ENCODE results near the gene JARID2. TPM values are rescaled to one million over a fixed set of nuclear protein-coding genes. Genes with fewer than 3 reads are reported as not detected.

JARID2 gene
- total and polyA plus RNA-seq, 4 donors = 1.4 to 12.3 (median 3.4) TPM

GRCh38 chr6:15290962-15291704 is 45.3 kb downstream of the JARID2 start:
- H3K4me3 ChIP-seq (ENCODE audit: low read depth in 1 of 3, low read length in 3 of 3) = no peak overlapping the region
- peaks cover 0 to 3% (median 0%) of the 10 kb centered on the region in 4 donors for H3K4me1 ChIP-seq (ENCODE audit: control insufficient read depth in 4 of 4, insufficient read depth in 4 of 4, low read length in 3 of 4)
- no peaks in the 10 kb centered on the region for H3K27me3 ChIP-seq (ENCODE audit: control insufficient read depth in 4 of 4, insufficient read depth in 4 of 4, low read length in 3 of 4)
- DNase-seq (ENCODE audit: low spot score) = no peak
- TF ChIP-seq MAX (IDR thresholded peaks at IDR 0.05) (no peak), ZBTB33 (IDR thresholded peaks at IDR 0.05) (no peak), EGR1 (IDR thresholded peaks at IDR 0.05; ENCODE audit: low read depth in 2 of 2) (no peak), YY1 (IDR thresholded peaks at IDR 0.05) (no peak), JUND (IDR thresholded peaks at IDR 0.05) (no peak), FOXA2 (IDR thresholded peaks at IDR 0.05) (no peak), NR2F2 (IDR thresholded peaks at IDR 0.05) (no peak), FOXA1 (IDR thresholded peaks at IDR 0.05) (no peak), RXRA (IDR thresholded peaks at IDR 0.05) (no peak), SP1 (IDR thresholded peaks at IDR 0.05) (no peak), HNF4G (IDR thresholded peaks at IDR 0.05) (no peak), ATF3 (IDR thresholded peaks at IDR 0.05) (no peak), HNF4A (conservative IDR thresholded peaks at IDR 0.05) (no peak), CTCF (IDR thresholded peaks at IDR 0.05; ENCODE audit: low read depth, low read length, missing input control) (no peak), GABPA (IDR thresholded peaks at IDR 0.05 in 1 of 2, conservative IDR thresholded peaks at IDR 0.05 in 1 of 2) (no peak)
- 94% methylated on average over 13 of the region's 13 CpGs for WGBS
- no peaks in the 10 kb centered on the region for H3K36me3 ChIP-seq (ENCODE audit: control insufficient read depth in 4 of 4, insufficient read depth in 3 of 4, low read depth in 1 of 4, low read length in 3 of 4)
- H3K27ac ChIP-seq (ENCODE audit: low read depth in 1 of 2, low read length in 2 of 2) = no peak overlapping the region
- no peaks in the 10 kb centered on the region for H3K9me3 ChIP-seq (ENCODE audit: control insufficient read depth in 4 of 4, low read length in 3 of 4)
- H3K9ac ChIP-seq (ENCODE audit: low read depth in 1 of 2, low read length in 2 of 2) = no peak overlapping the region

GRCh38 chr6:15292721-15293302 is 46.9 kb downstream of the JARID2 start:
- H3K27ac ChIP-seq (ENCODE audit: low read depth in 1 of 2, low read length in 2 of 2) = no peak overlapping the region
- peaks cover 0 to 3% (median 0%) of the 10 kb centered on the region in 4 donors for H3K4me1 ChIP-seq (ENCODE audit: control insufficient read depth in 4 of 4, insufficient read depth in 4 of 4, low read length in 3 of 4)
- H3K9ac ChIP-seq (ENCODE audit: low read depth in 1 of 2, low read length in 2 of 2) = no peak overlapping the region
- no peaks in the 10 kb centered on the region for H3K36me3 ChIP-seq (ENCODE audit: control insufficient read depth in 4 of 4, insufficient read depth in 3 of 4, low read depth in 1 of 4, low read length in 3 of 4)
- no peak for DNase-seq (ENCODE audit: low spot score)
- no peak overlapping the region for H3K4me3 ChIP-seq (ENCODE audit: low read depth in 1 of 3, low read length in 3 of 3)
- whole genome bisulfite sequencing = 97% methylated on average over 7 of the region's 7 CpGs
- no peaks in the 10 kb centered on the region for H3K9me3 ChIP-seq (ENCODE audit: control insufficient read depth in 4 of 4, low read length in 3 of 4)
- H3K27me3 ChIP-seq (ENCODE audit: control insufficient read depth in 4 of 4, insufficient read depth in 4 of 4, low read length in 3 of 4) = no peaks in the 10 kb centered on the region
- TF ChIP-seq HNF4A (conservative IDR thresholded peaks at IDR 0.05) = no peak
- TF ChIP-seq NR2F2 (IDR thresholded peaks at IDR 0.05) = no peak
- no peak for TF ChIP-seq RAD21 (IDR thresholded peaks at IDR 0.05)
- TF ChIP-seq EGR1 (IDR thresholded peaks at IDR 0.05; ENCODE audit: low read depth in 2 of 2) = no peak

Measured in liver (tissue), 9 donors.